ENCODE data around the gene SDHA.
"Not testable (repeated sequence)": the region's sequence is repeated elsewhere in the genome, so short reads cannot be mapped to it uniquely, and the experiment has no call there.

Gene SDHA

GRCh38 chr5:278646-279045 lies 60.5 kb downstream of the SDHA start:
- peaks cover 54 to 56% of the 10 kb centered on the region in 2 donors for H3K4me1 Mint-ChIP-seq (ENCODE audit: low read depth in 2 of 2)
- H3K4me3 Mint-ChIP-seq, result no peak overlapping the region
- DNase-seq, result no peak
- H3K36me3 Mint-ChIP-seq (ENCODE audit: insufficient read depth), result peaks cover 41% of the 10 kb centered on the region
- H3K27ac Mint-ChIP-seq, result peak overlapping the region; percentile 51 to 58
- H3K27me3 Mint-ChIP-seq, result no peaks in the 10 kb centered on the region
- no peak for ATAC-seq (replicated peaks)
- no peaks in the 10 kb centered on the region for H3K9me3 Mint-ChIP-seq

GRCh38 chr5:279051-279665 lies 61.0 kb downstream of the SDHA start:
- DNase-seq; H3K4me3 Mint-ChIP-seq; H3K9me3 Mint-ChIP-seq; ATAC-seq (replicated peaks); H3K27me3 Mint-ChIP-seq: not testable (repeated sequence)
- H3K36me3 Mint-ChIP-seq (ENCODE audit: insufficient read depth), result peaks cover 39% of the 10 kb centered on the region
- peaks cover 57 to 58% of the 10 kb centered on the region in 2 donors for H3K4me1 Mint-ChIP-seq (ENCODE audit: low read depth in 2 of 2)
- H3K27ac Mint-ChIP-seq, result peak overlapping the region; percentile 62 to 90

- Mint-ChIP-seq H3K36me3 (ENCODE audit: insufficient read depth) (peaks cover 34% of the 10 kb centered on the region), H3K4me1 (ENCODE audit: low read depth in 2 of 2) (peaks cover 55 to 64% of the 10 kb centered on the region in 2 donors), H3K27ac (peak overlapping the region; percentile 52 to 85), H3K4me3 (peak overlapping the region in 1 of 2 donors; percentile 27), H3K27me3 (no peaks in the 10 kb centered on the region), H3K9me3 (no peaks in the 10 kb centered on the region)
- DNase-seq (no peak), ATAC-seq (replicated peaks) (no peak)
Observed at GRCh38 chr5:285991-286557, 68.0 kb downstream of the SDHA start.

GRCh38 chr5:290200-290599 lies 72.1 kb downstream of the SDHA start:
- H3K4me3 Mint-ChIP-seq; DNase-seq; H3K27me3 Mint-ChIP-seq; H3K9me3 Mint-ChIP-seq; ATAC-seq (replicated peaks): not testable (repeated sequence)
- peaks cover 22% of the 10 kb centered on the region for H3K36me3 Mint-ChIP-seq (ENCODE audit: insufficient read depth)
- H3K4me1 Mint-ChIP-seq (ENCODE audit: low read depth in 2 of 2), result peaks cover 30 to 42% of the 10 kb centered on the region in 2 donors
- peak overlapping the region in 1 of 2 donors; percentile 76 for H3K27ac Mint-ChIP-seq

GRCh38 chr5:291345-291744 lies 73.2 kb downstream of the SDHA start:
- H3K27ac Mint-ChIP-seq, result peak overlapping the region; percentile 6 to 76
- not testable (repeated sequence) for H3K9me3 Mint-ChIP-seq; ATAC-seq (replicated peaks); H3K4me3 Mint-ChIP-seq; H3K27me3 Mint-ChIP-seq; DNase-seq
- H3K4me1 Mint-ChIP-seq (ENCODE audit: low read depth in 2 of 2), result peaks cover 25 to 36% of the 10 kb centered on the region in 2 donors
- peaks cover 11% of the 10 kb centered on the region for H3K36me3 Mint-ChIP-seq (ENCODE audit: insufficient read depth)

- H3K36me3 Mint-ChIP-seq (ENCODE audit: insufficient read depth); DNase-seq; H3K27me3 Mint-ChIP-seq; ATAC-seq (replicated peaks); H3K9me3 Mint-ChIP-seq; H3K4me3 Mint-ChIP-seq; H3K27ac Mint-ChIP-seq: not testable (repeated sequence)
- peaks cover 31 to 39% of the 10 kb centered on the region in 2 donors for H3K4me1 Mint-ChIP-seq (ENCODE audit: low read depth in 2 of 2)
Observed at GRCh38 chr5:294788-295187, 76.7 kb downstream of the SDHA start.

- H3K9me3 Mint-ChIP-seq; DNase-seq; H3K27ac Mint-ChIP-seq; H3K36me3 Mint-ChIP-seq (ENCODE audit: insufficient read depth); H3K27me3 Mint-ChIP-seq; ATAC-seq (replicated peaks): not testable (repeated sequence)
- H3K4me3 Mint-ChIP-seq, result peak overlapping the region; percentile 50 to 59
- H3K4me1 Mint-ChIP-seq (ENCODE audit: low read depth in 2 of 2), result peaks cover 32 to 36% of the 10 kb centered on the region in 2 donors
Observed at GRCh38 chr5:296207-296606, 78.1 kb downstream of the SDHA start.

GRCh38 chr5:296954-297353 lies 78.8 kb downstream of the SDHA start:
- Mint-ChIP-seq H3K27ac (peak overlapping the region in 1 of 2 donors; percentile 54), H3K4me3 (peak overlapping the region; percentile 50 to 59), H3K4me1 (ENCODE audit: low read depth in 2 of 2) (peaks cover 32 to 37% of the 10 kb centered on the region in 2 donors)
- DNase-seq; H3K9me3 Mint-ChIP-seq; H3K36me3 Mint-ChIP-seq (ENCODE audit: insufficient read depth); H3K27me3 Mint-ChIP-seq: not testable (repeated sequence)
- peak; percentile 92 for ATAC-seq (replicated peaks)

GRCh38 chr5:297448-297847 lies 79.3 kb downstream of the SDHA start:
- not testable (repeated sequence) for H3K27me3 Mint-ChIP-seq; DNase-seq; H3K9me3 Mint-ChIP-seq; H3K36me3 Mint-ChIP-seq (ENCODE audit: insufficient read depth)
- peak; percentile 10 for ATAC-seq (replicated peaks)
- H3K27ac Mint-ChIP-seq, result peak overlapping the region in 1 of 2 donors; percentile 54
- peaks cover 36 to 37% of the 10 kb centered on the region in 2 donors for H3K4me1 Mint-ChIP-seq (ENCODE audit: low read depth in 2 of 2)
- peak overlapping the region; percentile 50 to 59 for H3K4me3 Mint-ChIP-seq

GRCh38 chr5:297991-298736 lies 80.0 kb downstream of the SDHA start:
- H3K36me3 Mint-ChIP-seq (ENCODE audit: insufficient read depth); ATAC-seq (replicated peaks); H3K27me3 Mint-ChIP-seq; H3K9me3 Mint-ChIP-seq; H3K4me3 Mint-ChIP-seq; DNase-seq: not testable (repeated sequence)
- Mint-ChIP-seq H3K27ac (peak overlapping the region in 1 of 2 donors; percentile 54), H3K4me1 (ENCODE audit: low read depth in 2 of 2) (peaks cover 33 to 35% of the 10 kb centered on the region in 2 donors)

- H3K36me3 Mint-ChIP-seq (ENCODE audit: insufficient read depth), result peaks cover 9% of the 10 kb centered on the region
- no peaks in the 10 kb centered on the region for H3K27me3 Mint-ChIP-seq
- no peak for DNase-seq
- H3K27ac Mint-ChIP-seq, result no peak overlapping the region
- H3K9me3 Mint-ChIP-seq, result no peaks in the 10 kb centered on the region
- H3K4me3 Mint-ChIP-seq, result no peak overlapping the region
- peaks cover 33 to 39% of the 10 kb centered on the region in 2 donors for H3K4me1 Mint-ChIP-seq (ENCODE audit: low read depth in 2 of 2)
- ATAC-seq (replicated peaks), result no peak
Observed at GRCh38 chr5:298737-299125, 80.6 kb downstream of the SDHA start.

GRCh38 chr5:299921-300320 lies 81.8 kb downstream of the SDHA start:
- H3K36me3 Mint-ChIP-seq (ENCODE audit: insufficient read depth); H3K27ac Mint-ChIP-seq; ATAC-seq (replicated peaks); H3K4me3 Mint-ChIP-seq; H3K9me3 Mint-ChIP-seq; DNase-seq; H3K27me3 Mint-ChIP-seq: not testable (repeated sequence)
- peaks cover 32 to 39% of the 10 kb centered on the region in 2 donors for H3K4me1 Mint-ChIP-seq (ENCODE audit: low read depth in 2 of 2)

GRCh38 chr5:300691-301435 lies 82.7 kb downstream of the SDHA start:
- peaks cover 32 to 39% of the 10 kb centered on the region in 2 donors for H3K4me1 Mint-ChIP-seq (ENCODE audit: low read depth in 2 of 2)
- ATAC-seq (replicated peaks); DNase-seq; H3K27me3 Mint-ChIP-seq; H3K9me3 Mint-ChIP-seq: not testable (repeated sequence)
- H3K4me3 Mint-ChIP-seq, result peak overlapping the region in 1 of 2 donors; percentile 17
- peak overlapping the region; percentile 59 to 89 for H3K27ac Mint-ChIP-seq
- H3K36me3 Mint-ChIP-seq (ENCODE audit: insufficient read depth), result peaks cover 10% of the 10 kb centered on the region
